Measurements from ENCODE around the gene LLGL2. TPM values are rescaled to one million over a fixed set of nuclear protein-coding genes. Genes with fewer than 3 reads are reported as not detected.

Gene LLGL2
- total RNA-seq, 1 experiment from 2014 or later, result 156 TPM

GRCh38 chr17:75603123-75603522 lies 77.6 kb downstream of the LLGL2 start:
- Histone ChIP-seq H3K27ac (no peak overlapping the region), H3K27me3 (ENCODE audit: insufficient read depth, low read depth) (no peaks in the 10 kb centered on the region), H3K9me3 (ENCODE audit: insufficient read depth, low read depth) (no peaks in the 10 kb centered on the region), H3F3A (ENCODE audit: insufficient read depth, low read depth) (peaks cover 35% of the 10 kb centered on the region), H3K9me2 (ENCODE audit: insufficient read depth) (no peaks in the 10 kb centered on the region), H3K4me1 (replicated peaks; ENCODE audit: insufficient read depth) (peaks cover 42% of the 10 kb centered on the region), H2AFZ (no peak overlapping the region), H3K4me2 (no peak overlapping the region), H3K4me3 (no peak overlapping the region), H3K79me2 (ENCODE audit: low read depth) (no peaks in the 10 kb centered on the region), H3K36me3 (ENCODE audit: low read depth) (no peaks in the 10 kb centered on the region), H4K20me1 (ENCODE audit: insufficient read depth) (no peaks in the 10 kb centered on the region)
- intact Hi-C loops (cut with micrococcal nuclease; ENCODE audit: unreplicated experiment), result loop anchor here (5.0 kb wide), 2 partner anchors 44 to 86 kb away; partner anchors contain the start of genes CASKIN2 and TSEN54
- TF ChIP-seq EZH2 (IDR thresholded peaks at IDR 0.05; ENCODE audit: low read depth), result no peak
- no peak for TF ChIP-seq CTCF (conservative IDR thresholded peaks at IDR 0.05)
- DNase-seq, result no peak
- CTCF ChIA-PET, result interaction anchor here (0.5 to 1.2 kb wide), 3 partner anchors 30 to 89 kb away, joined by 3 to 9 read pairs (median 5); partner anchors contain the start of gene SMIM5
- no TSS peak for BruUV-seq (replicated peaks)
- POLR2A ChIA-PET (ENCODE audit: unreplicated experiment), result interaction anchor here (0.6 kb wide), 1 partner anchor 64 kb away, joined by 3 read pairs; no protein-coding TSS in a partner anchor

- Histone ChIP-seq H3K36me3 (ENCODE audit: low read depth) (no peaks in the 10 kb centered on the region), H3K9me2 (ENCODE audit: insufficient read depth) (no peaks in the 10 kb centered on the region), H3K27me3 (ENCODE audit: insufficient read depth, low read depth) (no peaks in the 10 kb centered on the region), H3K27ac (no peak overlapping the region), H3K4me2 (0 out of 2 replicates have a peak overlapping the region, but pooled peaks have one; percentile 18), H3K79me2 (ENCODE audit: low read depth) (no peaks in the 10 kb centered on the region), H2AFZ (no peak overlapping the region), H4K20me1 (ENCODE audit: insufficient read depth) (no peaks in the 10 kb centered on the region), H3F3A (ENCODE audit: insufficient read depth, low read depth) (peaks cover 35% of the 10 kb centered on the region), H3K9me3 (ENCODE audit: insufficient read depth, low read depth) (no peaks in the 10 kb centered on the region), H3K4me3 (no peak overlapping the region), H3K4me1 (replicated peaks; ENCODE audit: insufficient read depth) (peaks cover 42% of the 10 kb centered on the region)
- TF ChIP-seq EZH2 (IDR thresholded peaks at IDR 0.05; ENCODE audit: low read depth) (no peak), CTCF (conservative IDR thresholded peaks at IDR 0.05) (no peak)
- ChIA-PET POLR2A (ENCODE audit: unreplicated experiment) (interaction anchor here (0.6 kb wide), 3 partner anchors 25 to 117 kb away, joined by 3 to 6 read pairs (median 3); no protein-coding TSS in a partner anchor), CTCF (interaction anchor here (0.5 to 1.2 kb wide), 2 partner anchors 28 to 297 kb away, joined by 3 to 10 read pairs; partner anchors contain the start of gene SMIM5)
- intact Hi-C loops (cut with micrococcal nuclease; ENCODE audit: unreplicated experiment), result loop anchor here (5.0 kb wide), 2 partner anchors 43 to 87 kb away; partner anchors contain the start of genes CASKIN2 and TSEN54
- BruUV-seq (replicated peaks), result no TSS peak
- DNase-seq, result peak in 1 of 2 experiments; percentile 57
These were observed 78.7 kb downstream of the LLGL2 start for GRCh38 chr17:75604034-75604695.

GRCh38 chr17:75605790-75606189 lies 80.3 kb downstream of the LLGL2 start:
- no peak for DNase-seq
- TF ChIP-seq EZH2 (IDR thresholded peaks at IDR 0.05; ENCODE audit: low read depth) (no peak), CTCF (conservative IDR thresholded peaks at IDR 0.05) (no peak)

More at GRCh38 chr17:75605790-75606189, 80.3 kb downstream of the LLGL2 start:
- CTCF ChIA-PET, result no interaction called here
- Histone ChIP-seq H3F3A (ENCODE audit: insufficient read depth, low read depth) (peaks cover 26% of the 10 kb centered on the region), H3K4me2 (no peak overlapping the region), H3K27me3 (ENCODE audit: insufficient read depth, low read depth) (no peaks in the 10 kb centered on the region), H3K9me2 (ENCODE audit: insufficient read depth) (no peaks in the 10 kb centered on the region), H3K4me3 (no peak overlapping the region), H3K36me3 (ENCODE audit: low read depth) (no peaks in the 10 kb centered on the region), H2AFZ (no peak overlapping the region), H3K27ac (no peak overlapping the region), H3K4me1 (replicated peaks; ENCODE audit: insufficient read depth) (peaks cover 41% of the 10 kb centered on the region), H3K9me3 (ENCODE audit: insufficient read depth, low read depth) (no peaks in the 10 kb centered on the region), H3K79me2 (ENCODE audit: low read depth) (no peaks in the 10 kb centered on the region), H4K20me1 (ENCODE audit: insufficient read depth) (no peaks in the 10 kb centered on the region)
- no TSS peak for BruUV-seq (replicated peaks)
- intact Hi-C loops (cut with micrococcal nuclease; ENCODE audit: unreplicated experiment), result no loop called here
- POLR2A ChIA-PET (ENCODE audit: unreplicated experiment), result no interaction called here

All from PC-9 (cell line).